Loucy (cell line): Measurements from ENCODE around the gene APBB1.

Experiments
- H2AFZ ChIP-seq: fragments of 200-600 bp; sonication (generic); 2 replicates; pipeline ENCODE4 v1.6.0; 2016; ENCODE audit warnings: antibody characterized with exemption, mild to moderate bottlenecking, low read length, moderate library complexity
- H3F3A ChIP-seq: fragments of 200-600 bp; 2 replicates; pipeline ENCODE4 v1.6.0; 2016; ENCODE audit warnings: antibody characterized with exemption, low read depth, mild to moderate bottlenecking
- H3K27me3 ChIP-seq: fragments of 200-600 bp; sonication (generic); 2 replicates; pipeline ENCODE4 v1.6.1; 2014; ENCODE audit warnings: low read length, mild to moderate bottlenecking; ENCODE audit not compliant: insufficient read depth, poor library complexity, severe bottlenecking
- H3K36me3 ChIP-seq: fragments of 200-600 bp; sonication (generic); 2 replicates; pipeline ENCODE4 v1.6.1; 2016; ENCODE audit warnings: low read length; ENCODE audit not compliant: insufficient read depth
- H3K4me1 ChIP-seq: fragments of 200-600 bp; sonication (generic); 2 replicates; pipeline ENCODE4 v1.5.1; 2014; ENCODE audit warnings: low read length, mild to moderate bottlenecking; ENCODE audit not compliant: insufficient read depth, poor library complexity, severe bottlenecking
- H3K4me2 ChIP-seq: fragments of 200-600 bp; sonication (generic); 2 replicates; pipeline ENCODE4 v1.6.0; 2014; ENCODE audit warnings: antibody characterized with exemption, low read length, low read depth, mild to moderate bottlenecking; ENCODE audit not compliant: poor library complexity, severe bottlenecking
- H3K4me3 ChIP-seq: fragments of 200-600 bp; sonication (generic); 2 replicates; pipeline ENCODE4 v1.5.1; 2014; ENCODE audit warnings: low read length, mild to moderate bottlenecking, mixed read lengths; ENCODE audit not compliant: poor library complexity, severe bottlenecking
- H3K79me2 ChIP-seq: fragments of 200-600 bp; sonication (generic); 2 replicates; pipeline ENCODE4 v1.6.1; 2014; ENCODE audit warnings: low read length; ENCODE audit not compliant: insufficient read depth
- H3K9ac ChIP-seq: fragments of 200-600 bp; sonication (generic); 2 replicates; pipeline ENCODE4 v1.6.0; 2014; ENCODE audit warnings: mild to moderate bottlenecking, low read depth, low read length, moderate library complexity; ENCODE audit not compliant: poor library complexity, severe bottlenecking
- H3K9me2 ChIP-seq: fragments of 200-600 bp; sonication (generic); replicated peaks from 2 replicates; pipeline ENCODE4 v1.6.1; 2016; ENCODE audit warnings: low read depth, low read length, mixed read lengths
- H3K9me3 ChIP-seq: fragments of 200-600 bp; sonication (generic); 2 replicates; pipeline ENCODE4 v1.6.1; 2014; ENCODE audit warnings: mild to moderate bottlenecking, antibody characterized with exemption, low read length, low read depth; ENCODE audit not compliant: insufficient read depth
- H4K20me1 ChIP-seq: fragments of 200-600 bp; sonication (generic); 2 replicates; pipeline ENCODE4 v1.6.0; 2014; ENCODE audit warnings: antibody characterized with exemption, low read length, mild to moderate bottlenecking; ENCODE audit not compliant: insufficient read depth, poor library complexity, severe bottlenecking
- CTCF ChIP-seq: fragments of 200-600 bp; sonication (generic); conservative IDR thresholded peaks from 2 replicates; pipeline ENCODE4 v1.5.1; 2014; ENCODE audit warnings: mild to moderate bottlenecking, antibody characterized with exemption, low read length
- EZH2phosphoT487 ChIP-seq: fragments of 200-600 bp; IDR thresholded peaks from 2 replicates; pipeline ENCODE4 v1.6.1; 2018; ENCODE audit warnings: antibody characterized with exemption, mild to moderate bottlenecking, moderate library complexity, borderline replicate concordance

Gene APBB1

GRCh38 chr11:6360183-6360582 lies 58.7 kb downstream of the APBB1 start:
- TF ChIP-seq EZH2phosphoT487 (no peak), CTCF (no peak)
- no peak overlapping the region for H3K4me2 ChIP-seq
- no peak overlapping the region for H2AFZ ChIP-seq
- no peaks in the 10 kb centered on the region for H3K27me3 ChIP-seq
- no peaks in the 10 kb centered on the region for H3K36me3 ChIP-seq
- H3K9me3 ChIP-seq = no peaks in the 10 kb centered on the region
- no peaks in the 10 kb centered on the region for H3K79me2 ChIP-seq
- no peaks in the 10 kb centered on the region for H3K9me2 ChIP-seq
- no peak overlapping the region for H3K9ac ChIP-seq
- H4K20me1 ChIP-seq = no peaks in the 10 kb centered on the region
- no peak overlapping the region for H3K4me3 ChIP-seq
- no peaks in the 10 kb centered on the region for H3F3A ChIP-seq
- no peaks in the 10 kb centered on the region for H3K4me1 ChIP-seq

- no peak overlapping the region for H3K4me2 ChIP-seq
- TF ChIP-seq EZH2phosphoT487 = no peak
- no peak for TF ChIP-seq CTCF
Measured at GRCh38 chr11:6357222-6357621, 61.7 kb downstream of the APBB1 start.

GRCh38 chr11:6356503-6357055 lies 62.3 kb downstream of the APBB1 start:
- H3K36me3 ChIP-seq = no peaks in the 10 kb centered on the region
- no peaks in the 10 kb centered on the region for H4K20me1 ChIP-seq
- no peak overlapping the region for H3K4me3 ChIP-seq
- no peaks in the 10 kb centered on the region for H3K9me2 ChIP-seq
- no peak overlapping the region for H2AFZ ChIP-seq
- TF ChIP-seq EZH2phosphoT487 (no peak), CTCF (no peak)
- no peaks in the 10 kb centered on the region for H3K27me3 ChIP-seq
- no peaks in the 10 kb centered on the region for H3K79me2 ChIP-seq
- H3K4me2 ChIP-seq = no peak overlapping the region
- H3K9ac ChIP-seq = no peak overlapping the region
- no peaks in the 10 kb centered on the region for H3K4me1 ChIP-seq
- no peaks in the 10 kb centered on the region for H3F3A ChIP-seq
- H3K9me3 ChIP-seq = no peaks in the 10 kb centered on the region

More at GRCh38 chr11:6357222-6357621, 61.7 kb downstream of the APBB1 start:
- no peaks in the 10 kb centered on the region for H3K36me3 ChIP-seq
- no peaks in the 10 kb centered on the region for H3K9me2 ChIP-seq
- H3K4me3 ChIP-seq = no peak overlapping the region
- no peaks in the 10 kb centered on the region for H3K4me1 ChIP-seq
- H3K9me3 ChIP-seq = no peaks in the 10 kb centered on the region
- no peaks in the 10 kb centered on the region for H3K79me2 ChIP-seq
- H4K20me1 ChIP-seq = no peaks in the 10 kb centered on the region
- H2AFZ ChIP-seq = no peak overlapping the region
- no peaks in the 10 kb centered on the region for H3F3A ChIP-seq
- H3K9ac ChIP-seq = no peak overlapping the region
- no peaks in the 10 kb centered on the region for H3K27me3 ChIP-seq
